ENCODE measurements around the gene MAIP1. TPM values are rescaled to one million over a fixed set of nuclear protein-coding genes. Genes with fewer than 3 reads are reported as not detected.

MAIP1 gene
- total RNA-seq, 1 experiment from 2014 or later, result 29.3 TPM

- TF ChIP-seq ZBTB43 (CRISPR knock-in tag; IDR thresholded peaks at IDR 0.05) (no peak), NR2C2 (CRISPR knock-in tag; IDR thresholded peaks at IDR 0.05) (no peak), ZNF138 (CRISPR knock-in tag; conservative IDR thresholded peaks at IDR 0.05) (no peak), ZNF512 (CRISPR knock-in tag; IDR thresholded peaks at IDR 0.05; ENCODE audit: borderline replicate concordance) (no peak), PRRX2 (CRISPR knock-in tag; IDR thresholded peaks at IDR 0.05) (no peak), CTCF (IDR thresholded peaks at IDR 0.05) (no peak), AFF4 (CRISPR knock-in tag; IDR thresholded peaks at IDR 0.05; ENCODE audit: borderline replicate concordance) (no peak), ETV6 (CRISPR knock-in tag; IDR thresholded peaks at IDR 0.05) (no peak), NR3C1 (CRISPR knock-in tag; conservative IDR thresholded peaks at IDR 0.05; ENCODE audit: low read depth) (no peak), SOX15 (CRISPR knock-in tag; IDR thresholded peaks at IDR 0.05) (no peak)
These were observed 29.4 kb downstream of the MAIP1 start (continued) for GRCh38 chr2:199984755-199985154.

- ChIA-PET CTCF (interaction anchor here (0.6 to 2.6 kb wide), 32 partner anchors 9 to 750 kb away, joined by 3 to 21 read pairs (median 4); partner anchors contain the start of gene AOX1), POLR2A (no interaction called here)
- Mint-ChIP-seq H3K4me3 (no peak overlapping the region), H3K36me3 (0 out of 2 replicates have a peak, but pooled peaks cover 4% of the 10 kb centered on the region), H3K27ac (no peak overlapping the region), H3K27me3 (ENCODE audit: low read depth) (no peaks in the 10 kb centered on the region), H3K9me3 (no peaks in the 10 kb centered on the region), H3K4me1 (peaks cover 37% of the 10 kb centered on the region)
- peak; percentile 79 for DNase-seq (ENCODE audit: low spot score)
- TF ChIP-seq FOXP1 (CRISPR knock-in tag; IDR thresholded peaks at IDR 0.05; ENCODE audit: borderline replicate concordance), result no peak
- 0 out of 2 replicates have a peak, but pooled peaks have one; percentile 28 for TF ChIP-seq TEAD1 (CRISPR knock-in tag; IDR thresholded peaks at IDR 0.05)
- TF ChIP-seq, protein P1, sequence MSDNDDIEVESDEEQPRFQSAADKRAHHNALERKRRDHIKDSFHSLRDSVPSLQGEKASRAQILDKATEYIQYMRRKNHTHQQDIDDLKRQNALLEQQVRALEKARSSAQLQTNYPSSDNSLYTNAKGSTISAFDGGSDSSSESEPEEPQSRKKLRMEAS (CRISPR knock-in tag; IDR thresholded peaks at IDR 0.05), result peak; percentile 28; the same call in 1 of the 2 replicates
- no peak for TF ChIP-seq ARID4B (CRISPR knock-in tag; IDR thresholded peaks at IDR 0.05; ENCODE audit: borderline replicate concordance)
- TF ChIP-seq, protein P2, sequence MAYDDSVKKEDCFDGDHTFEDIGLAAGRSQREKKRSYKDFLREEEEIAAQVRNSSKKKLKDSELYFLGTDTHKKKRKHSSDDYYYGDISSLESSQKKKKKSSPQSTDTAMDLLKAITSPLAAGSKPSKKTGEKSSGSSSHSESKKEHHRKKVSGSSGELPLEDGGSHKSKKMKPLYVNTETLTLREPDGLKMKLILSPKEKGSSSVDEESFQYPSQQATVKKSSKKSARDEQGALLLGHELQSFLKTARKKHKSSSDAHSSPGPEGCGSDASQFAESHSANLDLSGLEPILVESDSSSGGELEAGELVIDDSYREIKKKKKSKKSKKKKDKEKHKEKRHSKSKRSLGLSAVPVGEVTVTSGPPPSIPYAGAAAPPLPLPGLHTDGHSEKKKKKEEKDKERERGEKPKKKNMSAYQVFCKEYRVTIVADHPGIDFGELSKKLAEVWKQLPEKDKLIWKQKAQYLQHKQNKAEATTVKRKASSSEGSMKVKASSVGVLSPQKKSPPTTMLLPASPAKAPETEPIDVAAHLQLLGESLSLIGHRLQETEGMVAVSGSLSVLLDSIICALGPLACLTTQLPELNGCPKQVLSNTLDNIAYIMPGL (CRISPR knock-in tag; IDR thresholded peaks at IDR 0.05), result no peak
- peak; percentile 40; the same call in 1 of the 2 replicates for TF ChIP-seq CTCF (IDR thresholded peaks at IDR 0.05)
- no peak for TF ChIP-seq TCF7 (CRISPR knock-in tag; IDR thresholded peaks at IDR 0.05; ENCODE audit: low read depth)
- ATAC-seq, result peak; percentile 78
These were observed 30.3 kb downstream of the MAIP1 start for GRCh38 chr2:199985625-199986207.

Measured in WTC11 (cell line).